GM15510 (cell line): ENCODE data around the gene MED4.

Experiments used
- POLR2A ChIP-seq: IDR thresholded peaks from 3 replicates; pipeline ENCODE4 v1.6.1; 2011; ENCODE audit warnings: borderline replicate concordance; ENCODE audit not compliant: insufficient read length; ENCODE audit errors: extremely low read depth

Gene MED4

DNA sequence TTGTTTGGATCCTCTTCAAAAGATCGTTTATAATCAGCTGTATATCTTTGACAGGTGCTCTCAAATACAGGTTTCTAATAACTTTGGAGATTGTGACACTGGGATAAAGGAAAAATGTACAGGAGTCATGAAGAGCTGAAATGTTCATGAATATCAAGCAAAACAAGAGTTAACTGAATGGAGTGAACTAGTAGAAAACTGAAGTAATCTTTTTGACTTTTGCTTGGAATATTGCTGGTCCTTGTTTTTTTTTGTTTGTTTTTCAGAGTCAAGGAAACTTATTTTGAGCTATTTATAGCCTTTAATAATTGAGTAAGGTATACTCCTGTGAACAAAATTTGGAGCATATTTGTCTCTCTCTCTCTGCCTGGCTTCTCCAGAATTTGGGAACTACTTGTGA, 25.3 kb downstream of the MED4 start:
- no peak for TF ChIP-seq POLR2A

DNA sequence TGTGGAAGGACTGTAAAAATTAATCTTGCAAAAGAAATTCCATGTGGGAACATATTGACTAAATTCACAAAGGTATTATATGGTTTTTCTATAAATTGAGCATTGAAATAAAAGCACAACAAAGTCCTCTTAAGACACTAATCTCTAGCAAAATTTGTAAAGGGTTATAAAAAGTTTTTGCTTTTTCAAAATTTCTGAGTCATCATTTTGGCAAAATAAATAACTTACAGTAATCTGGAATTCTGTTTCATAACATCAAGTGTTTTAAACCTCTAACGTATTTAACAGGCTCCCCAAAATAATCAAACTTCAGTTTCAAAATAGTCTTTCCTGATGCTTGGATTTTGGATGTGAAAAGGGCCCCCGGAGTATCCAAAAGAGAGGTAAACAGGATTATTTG, 26.0 kb downstream of the MED4 start:
- TF ChIP-seq POLR2A: no peak

DNA sequence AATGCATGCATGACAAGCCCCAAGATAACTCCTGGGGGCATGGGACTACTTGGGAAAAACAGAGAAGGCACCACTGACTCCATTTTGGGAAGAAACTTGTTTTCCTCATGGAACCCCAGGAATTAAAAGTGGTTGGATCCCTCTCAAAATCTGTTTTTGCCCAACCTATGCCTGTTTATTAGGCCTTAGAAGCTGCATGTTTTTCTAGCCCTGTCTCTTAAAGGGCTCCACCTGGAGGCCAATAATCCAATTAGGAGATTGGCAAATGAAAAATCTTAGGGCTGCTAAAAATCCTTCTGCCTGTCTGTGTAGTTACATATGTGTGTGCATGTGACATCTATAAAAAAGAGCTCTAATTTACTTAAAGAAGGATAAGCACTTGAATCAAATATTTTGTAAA, 26.9 kb downstream of the MED4 start:
- no peak for TF ChIP-seq POLR2A

DNA sequence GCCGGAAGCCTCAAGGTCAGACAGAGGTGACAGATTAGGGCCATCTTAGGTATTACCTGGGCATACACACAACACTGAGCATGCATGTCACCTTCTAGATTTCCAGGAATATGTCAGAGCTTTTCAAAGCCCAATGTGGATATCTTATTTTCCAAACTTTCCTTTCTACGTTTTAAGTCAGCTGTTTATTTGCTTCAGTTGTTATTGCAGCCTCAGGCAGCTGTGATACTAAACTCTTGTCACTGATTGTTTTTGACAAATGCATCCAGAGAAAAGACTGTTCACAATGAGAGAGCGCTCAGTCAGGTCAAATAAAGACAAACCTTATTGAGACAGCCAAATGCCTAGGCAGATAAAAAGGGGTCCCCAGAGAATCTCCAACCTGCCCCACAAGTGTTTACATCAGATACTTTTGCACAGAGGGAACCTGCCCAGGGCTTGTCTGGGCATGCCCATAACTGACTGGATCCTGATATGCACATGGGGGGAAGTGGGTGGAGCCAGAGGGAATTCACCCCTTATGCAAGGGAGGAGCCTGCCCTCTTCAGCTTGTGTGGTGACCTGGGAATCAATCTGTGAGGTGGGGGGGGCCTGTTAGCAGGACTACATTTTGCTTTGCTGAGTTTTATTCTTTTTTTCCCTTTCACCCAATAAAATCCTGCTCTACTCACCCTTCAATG, 28.5 kb downstream of the MED4 start:
- TF ChIP-seq POLR2A: no peak

DNA sequence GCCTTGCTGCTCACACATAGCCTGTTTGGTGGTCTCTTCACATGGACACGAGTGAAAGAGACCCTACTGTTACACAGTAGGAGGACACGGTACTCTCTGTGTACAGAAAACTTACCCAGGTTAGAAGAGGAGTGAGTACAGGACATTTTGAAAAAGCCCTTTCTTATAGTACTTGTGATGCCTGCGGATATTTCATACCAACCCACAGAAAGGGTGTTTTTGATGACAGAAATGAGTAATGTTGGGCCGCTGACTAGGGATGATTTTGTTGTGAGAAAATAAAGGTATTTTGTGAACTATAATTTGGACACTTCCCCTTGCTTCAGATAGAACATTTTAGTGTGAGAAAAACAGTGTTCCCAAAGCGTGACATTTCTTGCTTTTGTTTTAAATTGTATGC, 39.2 kb downstream of the MED4 start:
- no peak for TF ChIP-seq POLR2A

DNA sequence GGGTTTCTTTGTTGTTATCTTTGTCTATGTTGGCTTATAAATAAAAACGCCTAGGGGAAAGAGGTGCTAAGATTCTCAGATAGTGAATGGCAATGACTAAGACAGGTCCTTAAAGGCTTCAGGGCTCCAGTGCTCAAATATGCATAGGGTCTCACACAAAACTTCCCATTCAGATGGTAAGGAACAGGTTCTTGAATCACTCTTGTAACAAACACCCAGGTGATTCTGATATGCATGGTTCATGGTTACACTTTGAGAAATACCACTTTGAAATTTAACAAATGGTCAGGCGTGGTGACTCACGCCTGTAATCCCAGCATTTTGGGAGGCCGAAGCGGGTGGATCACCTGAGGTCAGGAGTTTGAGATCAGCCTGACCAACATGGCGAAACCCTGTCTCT, 40.3 kb downstream of the MED4 start:
- TF ChIP-seq POLR2A: no peak

DNA sequence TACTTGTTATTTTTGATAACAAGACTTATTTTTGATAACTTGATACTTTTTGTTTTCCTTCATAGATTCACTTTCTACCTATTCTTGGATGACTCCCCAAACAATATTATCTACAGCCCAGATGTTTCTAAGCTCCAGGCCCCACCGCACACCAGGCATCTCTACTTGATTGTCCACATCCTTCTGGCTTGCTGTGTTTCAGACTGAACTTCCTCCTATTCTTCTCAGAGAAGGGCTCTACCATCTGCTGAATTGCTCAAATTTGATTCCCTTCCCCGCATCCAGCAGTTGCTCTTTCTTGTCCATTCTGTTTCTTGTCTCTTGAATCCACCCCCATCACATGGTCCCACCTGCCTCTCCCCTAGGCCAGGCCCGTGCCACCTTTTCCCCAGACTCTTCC, 44.4 kb downstream of the MED4 start:
- no peak for TF ChIP-seq POLR2A

DNA sequence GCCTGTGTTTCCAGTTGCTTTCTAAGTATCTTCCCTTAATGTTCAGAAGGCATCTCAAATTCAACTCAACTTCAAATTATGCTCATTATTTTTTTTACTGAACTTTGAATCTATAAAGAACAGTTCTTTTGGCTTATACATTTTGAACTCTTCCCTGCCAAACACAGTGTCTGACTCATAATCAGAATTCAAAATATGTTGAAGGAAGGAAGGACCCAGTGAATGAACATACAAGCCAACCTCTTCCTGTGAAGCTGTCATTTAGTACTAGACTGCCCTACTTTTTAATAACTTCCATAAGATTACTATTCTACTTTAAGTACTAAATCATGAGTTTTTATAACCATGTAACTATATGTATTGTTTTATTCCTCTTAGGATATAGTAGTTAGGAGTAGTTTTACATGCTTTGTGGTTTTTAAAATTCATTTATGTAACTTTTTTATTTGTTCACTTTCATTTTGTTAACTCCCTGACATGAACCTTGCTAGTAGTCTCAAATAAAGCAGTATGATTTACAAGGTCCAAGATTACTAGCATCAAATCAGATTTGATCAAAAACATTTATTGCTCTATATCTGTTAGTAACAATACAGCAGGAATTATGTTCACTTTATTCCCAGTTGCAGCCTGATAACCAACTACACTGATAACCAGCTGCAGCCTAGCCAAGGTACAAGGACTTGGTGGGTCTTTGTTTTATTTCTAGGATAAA, 51.0 kb downstream of the MED4 start:
- TF ChIP-seq POLR2A: no peak

DNA sequence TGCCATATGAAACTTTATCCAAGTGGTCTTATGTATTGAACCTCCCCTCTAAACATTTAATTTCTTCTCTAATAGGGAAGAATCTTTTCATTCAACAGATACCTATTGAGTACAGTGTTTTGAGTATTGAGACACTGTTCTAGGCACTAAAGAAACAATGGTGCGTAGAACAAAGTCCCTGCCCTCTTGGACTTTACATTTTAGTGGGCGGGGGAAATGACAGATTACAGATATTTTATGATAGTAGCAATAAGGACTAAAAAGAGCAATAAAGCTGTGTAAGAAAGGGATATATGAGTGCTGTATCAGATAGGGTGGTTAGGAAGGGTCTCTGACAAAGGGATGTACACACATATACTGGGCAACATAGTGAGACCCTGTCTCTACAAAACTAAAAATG, 52.0 kb downstream of the MED4 start:
- no peak for TF ChIP-seq POLR2A

DNA sequence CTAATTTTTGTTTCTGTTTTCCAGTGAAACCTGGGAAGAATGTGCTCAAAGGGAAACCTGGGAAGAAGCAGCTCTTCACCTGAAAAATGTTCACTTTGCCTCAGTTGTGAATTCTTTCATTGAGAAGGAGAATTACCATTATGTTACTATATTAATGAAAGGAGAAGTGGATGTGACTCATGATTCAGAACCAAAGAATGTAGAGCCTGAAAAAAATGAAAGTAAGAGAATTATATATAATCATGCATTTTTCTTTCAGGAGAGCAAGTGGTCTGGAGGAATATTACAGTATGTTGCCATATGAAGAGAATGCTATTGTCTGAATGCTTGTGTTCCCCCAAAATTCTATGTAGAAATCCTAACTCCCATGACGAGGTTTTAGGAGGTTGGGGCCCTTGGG, 54.0 kb downstream of the MED4 start:
- TF ChIP-seq POLR2A: no peak

DNA sequence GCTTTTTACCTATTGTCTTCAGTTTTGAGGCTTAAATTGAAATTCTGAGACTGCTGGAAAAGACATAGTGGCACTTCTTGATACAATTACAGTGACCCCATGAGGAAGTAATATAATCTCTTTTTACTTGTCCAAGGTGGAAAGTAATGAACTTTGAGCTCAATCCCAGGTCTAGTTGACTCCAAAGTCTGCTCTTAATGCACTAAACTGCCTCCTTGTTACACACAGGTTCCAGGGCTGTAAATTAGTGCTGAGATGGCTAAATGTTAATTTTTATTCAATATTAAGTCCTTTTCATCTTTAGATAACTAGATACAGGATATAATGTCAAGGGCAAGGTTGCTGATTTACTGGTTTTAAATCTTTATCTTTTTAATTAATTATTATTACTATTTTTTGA, 54.9 kb downstream of the MED4 start:
- TF ChIP-seq POLR2A: no peak

DNA sequence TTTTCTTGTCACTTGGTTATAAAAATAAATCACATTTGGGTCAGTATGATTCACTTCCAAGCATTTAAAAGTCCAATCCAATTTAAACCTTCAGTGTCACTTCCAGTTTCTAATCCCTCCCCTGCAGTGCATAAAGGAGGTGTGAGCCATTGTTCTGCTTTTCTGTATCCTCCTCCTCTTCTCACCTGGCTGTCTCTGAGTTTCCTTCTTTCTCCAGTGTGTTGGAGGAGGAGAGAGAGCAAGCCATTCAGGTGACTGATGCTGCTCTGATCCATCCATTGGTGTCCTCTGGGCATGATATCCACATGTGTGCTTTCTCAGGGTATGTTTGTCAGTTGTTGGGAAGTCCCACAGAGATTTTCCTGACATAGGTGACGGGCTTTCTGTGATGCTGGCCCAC, 56.1 kb downstream of the MED4 start:
- TF ChIP-seq POLR2A: no peak

DNA sequence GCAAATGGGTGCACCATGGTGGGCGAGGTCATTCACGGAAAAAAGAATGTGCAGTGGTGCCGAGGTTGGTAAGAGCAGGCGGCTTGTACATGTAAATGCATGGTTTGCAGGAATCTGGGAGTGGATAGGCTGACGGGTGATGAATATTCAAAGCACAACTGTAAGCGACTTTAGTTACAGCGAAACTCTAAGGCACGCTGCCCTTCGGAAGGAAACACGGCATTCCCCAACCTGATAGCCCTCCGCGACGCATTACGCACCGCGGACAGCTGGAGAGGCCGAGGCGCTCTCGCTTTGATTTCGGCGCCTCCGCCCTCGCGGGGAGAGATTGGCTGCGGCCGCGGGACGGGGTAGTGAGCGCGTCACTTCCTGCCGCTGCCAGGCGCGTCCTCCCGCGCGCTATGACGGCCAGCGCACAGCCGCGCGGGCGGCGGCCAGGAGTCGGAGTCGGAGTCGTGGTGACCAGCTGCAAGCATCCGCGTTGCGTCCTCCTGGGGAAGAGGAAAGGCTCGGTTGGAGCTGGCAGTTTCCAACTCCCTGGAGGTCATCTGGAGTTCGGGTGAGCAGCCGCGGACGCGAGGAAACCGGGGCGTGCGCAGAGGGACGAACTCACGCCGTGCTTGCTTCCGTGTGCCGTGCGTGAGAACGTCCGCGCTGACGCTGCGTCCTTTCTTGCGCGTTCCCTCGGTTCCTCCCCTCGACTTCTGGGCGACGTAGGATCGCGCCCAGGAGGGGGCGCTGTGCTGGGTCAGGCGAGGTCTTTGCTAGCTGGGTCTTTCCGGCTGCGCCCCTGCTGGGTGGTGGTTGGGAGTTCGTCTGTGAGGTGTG, 57.3 kb downstream of the MED4 start, which contains the start of gene NUDT15:
Gene NUDT15, plus strand, starts transcription at position 381 of the 828 bp plus-strand sequence. Its CDS starts 21 bp downstream, at position 402.
- peak; percentile 98 for TF ChIP-seq POLR2A

DNA sequence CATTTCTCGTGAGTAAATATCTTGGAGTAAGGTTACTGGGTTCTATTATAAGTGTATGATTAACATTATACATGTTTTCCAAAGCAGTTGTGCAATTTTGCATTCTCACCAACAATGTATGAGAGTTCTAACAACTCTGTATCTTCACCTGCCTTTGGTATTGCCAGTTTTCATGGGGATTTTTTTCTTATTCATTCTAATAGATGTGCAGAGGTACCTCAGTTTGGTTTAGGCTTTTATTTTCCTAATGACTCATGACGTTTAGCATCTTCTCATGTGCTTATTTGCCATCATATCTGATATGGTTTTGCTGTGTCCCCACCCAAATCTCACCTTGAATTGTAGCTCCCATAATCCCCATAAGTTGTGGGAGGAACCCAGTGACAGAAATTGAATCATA, 65.0 kb downstream of the MED4 start:
- no peak for TF ChIP-seq POLR2A

DNA sequence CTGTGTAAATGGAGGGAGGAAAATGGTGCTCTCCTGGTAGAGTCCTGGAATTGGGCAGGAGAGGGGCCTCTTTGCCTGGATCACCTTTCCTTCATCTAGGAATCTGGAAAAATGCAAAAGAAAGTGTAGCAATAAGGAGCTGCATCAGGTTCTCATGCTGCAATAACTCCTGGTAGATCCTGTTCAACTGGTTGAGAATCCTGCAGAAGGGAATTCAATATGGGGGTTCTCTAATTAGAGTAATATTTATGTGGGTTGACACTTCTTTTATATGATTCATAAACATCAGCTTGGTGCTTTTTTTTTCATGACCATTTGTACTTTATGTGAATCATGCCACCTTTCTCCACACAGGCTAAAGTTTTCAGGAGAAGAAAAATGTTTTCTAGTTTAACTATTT, 66.8 kb downstream of the MED4 start:
- no peak for TF ChIP-seq POLR2A
